HG03432 (cell line): ENCODE data around the gene CYP19A1.
"Not testable (repeated sequence)": the region's sequence is repeated elsewhere in the genome, so short reads cannot be mapped to it uniquely, and the experiment has no call there.

Source experiments
- ATAC-seq: cut with Tn5 transposase; IDR thresholded peaks from one replicate; pipeline ENCODE4 v1.9.1; 2021; ENCODE audit warnings: mild to moderate bottlenecking, moderate library complexity; ENCODE audit not compliant: unreplicated experiment

The CYP19A1 gene

GRCh38 chr15:51265037-51265555, 73.3 kb downstream of the CYP19A1 start:
- no peak for ATAC-seq

- ATAC-seq: no peak
Observed at GRCh38 chr15:51263726-51264125, 74.7 kb downstream of the CYP19A1 start.

GRCh38 chr15:51263116-51263515, 75.3 kb downstream of the CYP19A1 start:
- ATAC-seq: no peak

- ATAC-seq: no peak
Observed at GRCh38 chr15:51262463-51262862, 75.9 kb downstream of the CYP19A1 start.

- ATAC-seq: not testable (repeated sequence)
Observed at GRCh38 chr15:51261113-51261512, 77.3 kb downstream of the CYP19A1 start.

GRCh38 chr15:51260202-51260601, 78.2 kb downstream of the CYP19A1 start:
- no peak for ATAC-seq

- ATAC-seq: no peak
Observed at GRCh38 chr15:51255533-51255932, 82.9 kb downstream of the CYP19A1 start.

GRCh38 chr15:51253366-51253765, 85.0 kb downstream of the CYP19A1 start:
- no peak for ATAC-seq

GRCh38 chr15:51252671-51253070, 85.7 kb downstream of the CYP19A1 start:
- no peak for ATAC-seq

GRCh38 chr15:51251556-51251955, 86.8 kb downstream of the CYP19A1 start:
- no peak for ATAC-seq

- no peak for ATAC-seq
Observed at GRCh38 chr15:51250217-51251011, 88.0 kb downstream of the CYP19A1 start.

GRCh38 chr15:51245628-51246027, 92.8 kb downstream of the CYP19A1 start:
- no peak for ATAC-seq

GRCh38 chr15:51244423-51244869, 94.0 kb downstream of the CYP19A1 start:
- peak; percentile 38 for ATAC-seq

- ATAC-seq: peak; percentile 54
Observed at GRCh38 chr15:51243774-51244173, 94.6 kb downstream of the CYP19A1 start.

- peak; percentile 45 for ATAC-seq
Observed at GRCh38 chr15:51240066-51240465, 98.3 kb downstream of the CYP19A1 start.

- ATAC-seq: no peak
Observed at GRCh38 chr15:51237816-51238215, 100.6 kb downstream of the CYP19A1 start.

GRCh38 chr15:51234176-51234927, 104.0 kb downstream of the CYP19A1 start:
- ATAC-seq: no peak

GRCh38 chr15:51232581-51232980, 105.8 kb downstream of the CYP19A1 start:
- no peak for ATAC-seq

GRCh38 chr15:51229907-51230330, 108.5 kb downstream of the CYP19A1 start:
- no peak for ATAC-seq

GRCh38 chr15:51227940-51228732, 110.3 kb downstream of the CYP19A1 start:
- ATAC-seq: peak; percentile 91
